CD4-positive, alpha-beta T cell treated with Interleukin-15 for 1 hour (primary cell): ENCODE results near the gene RHPN2.

Experiments used
- DNase-seq: peaks from one replicate; pipeline ENCODE4 v3.0.0-alpha.2; 2020

The RHPN2 gene

DNA sequence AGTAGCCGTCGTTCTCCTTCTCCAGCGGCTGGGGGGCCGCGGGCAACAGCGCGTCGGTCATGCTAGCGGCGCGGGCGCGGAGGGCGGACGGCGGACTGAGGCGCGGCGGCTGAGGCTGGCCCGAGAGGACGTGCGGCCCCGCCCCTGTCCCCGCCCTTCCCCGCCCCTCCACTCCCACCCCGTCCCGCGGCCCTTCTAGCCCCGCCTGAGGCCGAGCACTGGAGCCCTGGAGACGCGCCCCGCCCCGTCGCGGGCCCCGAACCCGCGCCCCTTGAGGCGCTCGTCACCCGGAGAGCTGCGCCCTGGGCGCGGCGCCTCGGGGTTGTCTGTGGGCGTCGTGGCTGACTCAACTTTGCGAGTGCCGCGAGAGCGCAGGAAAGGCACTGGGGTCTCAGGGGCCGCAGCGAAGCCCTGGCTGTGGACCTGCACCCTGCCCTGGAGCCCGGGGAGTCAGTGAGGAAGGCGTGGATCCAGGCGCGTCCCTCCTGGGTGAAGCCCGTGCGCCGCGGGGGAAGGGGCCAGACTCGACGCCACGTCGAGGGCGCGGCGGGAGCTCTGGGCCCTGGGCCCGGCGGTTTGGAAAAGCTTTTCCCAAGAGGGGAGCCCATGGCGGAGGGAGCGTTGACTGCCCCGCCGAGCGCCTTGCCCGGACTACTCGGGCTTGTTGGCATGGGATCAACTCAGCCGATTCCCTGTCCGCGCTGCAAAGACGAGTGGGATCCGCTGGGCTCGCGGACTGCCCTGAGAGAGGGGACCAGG, at the start of gene RHPN2:
Gene RHPN2, minus strand, starts transcription at position 97 of the 759 bp plus-strand sequence. Its CDS starts 36 bp downstream, at position 61.
- peak; percentile 38 for DNase-seq

GRCh38 chr19:33114312-33114711, 49.6 kb upstream of the RHPN2 start:
- no peak for DNase-seq

- DNase-seq = no peak
Observed at GRCh38 chr19:33111587-33111986, 46.9 kb upstream of the RHPN2 start.

- no peak for DNase-seq
Observed at GRCh38 chr19:33110137-33110910, 45.6 kb upstream of the RHPN2 start.

DNA sequence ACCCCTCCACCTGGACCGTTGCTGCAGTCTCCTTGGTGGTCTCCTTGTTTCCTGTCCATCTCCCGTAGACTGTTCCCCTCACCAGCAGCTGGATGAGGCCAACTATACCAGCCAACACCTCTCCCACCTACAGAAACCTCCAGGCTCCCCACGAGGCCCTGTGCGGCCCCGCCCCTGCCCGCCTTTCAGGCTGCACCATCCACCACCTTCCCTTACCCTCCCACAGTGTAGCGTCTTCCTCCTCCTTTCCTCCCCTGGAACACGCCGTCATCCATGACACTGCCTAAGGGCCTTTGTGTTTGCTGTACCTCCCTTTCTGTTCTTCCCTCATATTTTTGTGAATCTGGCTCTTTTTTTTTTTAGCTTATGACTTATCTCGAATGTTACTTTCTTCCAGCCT, 43.5 kb upstream of the RHPN2 start:
- no peak for DNase-seq

DNA sequence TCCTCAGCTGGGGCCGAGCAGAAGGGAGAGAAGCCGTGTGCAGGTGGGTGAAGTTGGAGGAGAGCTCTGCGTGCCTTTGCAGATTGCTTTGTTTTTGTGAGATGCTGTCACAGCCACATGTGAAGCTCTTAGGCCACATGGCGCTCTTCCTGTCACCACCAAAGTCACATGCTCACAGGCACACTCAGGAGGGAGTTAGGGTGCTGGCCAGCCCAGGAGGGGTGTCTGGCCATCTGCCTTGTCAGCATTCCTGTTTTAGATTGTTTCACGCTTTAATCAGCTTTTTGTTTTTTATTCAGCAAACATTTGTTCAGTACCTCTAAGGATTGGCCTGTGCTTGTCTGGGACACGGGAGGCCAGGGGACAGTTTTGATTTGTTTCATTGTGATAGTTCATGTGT, 38.2 kb upstream of the RHPN2 start:
- DNase-seq = no peak

GRCh38 chr19:33100894-33101644, 36.4 kb upstream of the RHPN2 start:
- DNase-seq = no peak

- no peak for DNase-seq
Observed at GRCh38 chr19:33098055-33098534, 33.4 kb upstream of the RHPN2 start.

GRCh38 chr19:33096005-33096404, 31.3 kb upstream of the RHPN2 start:
- DNase-seq = no peak

DNA sequence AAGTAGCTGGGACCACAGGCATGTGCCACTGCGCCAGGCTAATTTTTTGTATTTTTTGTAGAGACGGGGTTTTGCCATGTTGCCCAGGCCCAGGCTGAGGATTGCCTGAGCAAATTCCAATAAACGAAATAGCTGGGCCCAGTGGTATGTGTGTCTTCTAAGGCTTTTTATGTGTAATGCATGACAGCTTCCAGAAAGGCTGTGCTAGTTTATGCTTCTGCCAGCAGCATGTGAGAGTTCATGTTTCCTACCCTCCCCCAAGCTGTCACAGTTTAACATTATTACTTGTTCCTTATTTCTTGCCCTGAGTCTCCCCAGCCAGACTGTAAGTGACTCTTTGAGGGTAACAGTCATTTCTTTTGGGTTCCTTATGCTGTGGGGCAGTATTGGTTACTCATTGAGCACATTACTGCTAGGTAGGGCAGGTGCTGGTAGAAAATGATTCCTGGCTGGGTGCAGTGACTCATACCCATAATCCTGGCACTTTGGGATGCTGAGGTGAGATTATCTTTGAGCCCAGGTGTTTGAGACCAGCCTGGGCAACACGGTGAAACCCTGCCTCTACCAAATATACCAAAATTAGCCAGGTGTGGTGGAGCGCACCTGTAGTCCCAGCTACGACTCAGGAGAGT, 29.9 kb upstream of the RHPN2 start:
- no peak for DNase-seq

- no peak for DNase-seq
Observed at GRCh38 chr19:33093420-33094210, 28.9 kb upstream of the RHPN2 start.

- no peak for DNase-seq
Observed at GRCh38 chr19:33090179-33090578, 25.5 kb upstream of the RHPN2 start.

DNA sequence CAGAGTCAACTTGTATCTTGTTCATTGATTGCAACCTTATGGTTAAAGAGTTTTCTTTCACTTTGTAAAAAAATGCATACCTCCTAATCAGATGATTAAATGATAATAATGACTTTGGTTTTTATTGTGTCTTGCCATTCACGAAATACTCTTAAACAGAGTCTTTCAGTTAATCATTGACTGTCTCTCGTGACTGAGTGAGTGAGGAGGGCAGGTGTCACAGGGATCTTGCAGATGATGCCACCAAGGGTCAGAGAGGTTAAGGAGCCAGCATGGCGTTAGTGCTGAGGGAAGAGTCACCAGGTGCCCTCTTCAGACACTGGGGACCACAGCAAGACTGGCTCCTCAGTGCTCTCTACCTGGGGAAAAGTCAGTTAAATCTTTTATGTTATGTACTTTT, 24.3 kb upstream of the RHPN2 start:
- no peak for DNase-seq

- no peak for DNase-seq
Observed at GRCh38 chr19:33086955-33087354, 22.3 kb upstream of the RHPN2 start.

- DNase-seq = no peak
Observed at GRCh38 chr19:33085570-33086128, 21.0 kb upstream of the RHPN2 start.

DNA sequence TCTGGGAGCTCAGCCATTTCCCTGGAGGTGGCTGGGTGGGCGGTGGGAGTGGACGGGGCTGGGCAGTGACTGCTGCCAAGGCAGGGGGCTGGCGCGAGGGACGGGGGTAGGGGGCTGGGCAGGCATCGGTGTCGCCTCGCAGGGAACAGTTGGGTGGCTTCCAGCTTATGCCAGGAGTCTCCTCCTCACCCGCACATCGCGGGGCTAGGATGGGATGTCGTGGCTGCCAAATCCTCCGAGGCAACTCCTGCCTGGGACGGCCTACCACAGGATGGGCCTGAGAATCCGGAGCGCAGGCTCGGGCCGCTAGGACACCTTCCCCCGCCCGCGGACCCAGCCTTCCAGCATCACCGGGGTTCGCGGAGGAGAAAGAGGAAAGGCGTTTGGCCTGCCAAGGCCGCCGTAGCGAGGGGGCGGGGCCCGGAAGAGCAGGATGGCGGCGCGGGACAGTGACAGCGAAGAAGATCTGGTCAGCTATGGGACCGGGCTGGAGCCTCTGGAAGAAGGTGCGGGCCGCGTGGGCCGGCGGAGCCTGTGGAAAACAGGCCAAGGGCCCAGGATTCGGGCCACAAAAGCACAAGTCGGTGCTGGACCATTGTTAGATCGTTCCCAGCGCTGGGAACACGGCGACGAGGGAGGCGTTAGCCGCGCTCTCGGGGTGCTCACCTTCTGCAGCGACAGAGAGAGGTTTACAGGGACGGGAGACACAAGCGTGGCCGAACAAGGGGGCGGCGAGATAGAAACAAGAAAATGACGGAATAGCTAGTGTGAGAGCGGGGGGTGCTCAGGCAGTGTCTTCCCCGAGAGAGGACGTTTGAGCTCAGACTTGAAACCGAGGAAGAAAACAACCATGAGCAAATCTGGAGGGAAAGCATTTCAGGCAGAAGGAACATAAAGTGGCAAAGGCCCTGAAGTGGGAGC, 16.3 kb upstream of the RHPN2 start, which contains the start of gene GPATCH1:
Gene GPATCH1, plus strand, starts transcription at position 421 of the 921 bp plus-strand sequence. Its CDS starts 13 bp downstream, at position 434.
- peak; percentile 78 for DNase-seq

GRCh38 chr19:33075519-33075918, 10.8 kb upstream of the RHPN2 start:
- no peak for DNase-seq

- no peak for DNase-seq
Observed at GRCh38 chr19:33071887-33072286, 7.2 kb upstream of the RHPN2 start.

GRCh38 chr19:33067121-33067520, 2.4 kb upstream of the RHPN2 start:
- no peak for DNase-seq

- no peak for DNase-seq
Observed at GRCh38 chr19:33066543-33066942, 1.9 kb upstream of the RHPN2 start.

GRCh38 chr19:33064458-33064791, 263 bp downstream of the RHPN2 start:
- DNase-seq = peak; percentile 33
